HG02852 (cell line): ENCODE data around the gene SYNJ1.
A peak's percentile ranks its signal among the peaks of the same experiment; 100 is the strongest.
"Not testable (repeated sequence)": the region's sequence is repeated elsewhere in the genome, so short reads cannot be mapped to it uniquely, and the experiment has no call there.

Source experiments
- ATAC-seq: cut with Tn5 transposase; IDR thresholded peaks from one replicate; pipeline ENCODE4 v1.9.1; 2021; ENCODE audit warnings: mild to moderate bottlenecking, moderate library complexity; ENCODE audit not compliant: unreplicated experiment

Gene SYNJ1

DNA sequence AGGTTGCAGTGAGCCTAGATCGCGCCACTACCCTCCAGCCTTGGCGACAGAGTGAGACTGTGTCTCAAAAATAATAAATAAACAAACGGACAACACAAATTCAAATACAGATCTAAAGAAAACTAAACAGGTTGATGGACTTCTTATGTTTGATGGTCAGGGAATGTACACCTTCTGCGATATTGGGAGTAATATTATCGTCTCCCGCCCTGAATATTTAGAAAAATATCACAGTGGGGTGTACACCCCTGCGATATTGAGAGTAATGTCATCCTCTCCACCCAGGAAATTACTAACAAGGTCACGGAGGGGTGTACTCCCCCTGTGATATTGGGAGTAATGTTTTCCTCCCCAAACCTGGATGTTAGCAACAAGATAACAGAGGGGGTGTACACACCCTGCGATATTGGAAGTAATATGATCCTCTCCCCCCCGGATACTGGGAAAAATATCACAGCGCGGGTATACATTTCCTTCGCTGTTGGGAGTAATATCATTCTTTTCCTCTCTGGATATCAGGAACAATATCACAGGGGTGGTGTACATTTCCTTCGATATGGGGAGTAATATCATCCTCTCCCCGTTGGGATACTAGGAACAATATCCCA is 114.3 kb downstream of the SYNJ1 start:
- ATAC-seq: no peak

DNA sequence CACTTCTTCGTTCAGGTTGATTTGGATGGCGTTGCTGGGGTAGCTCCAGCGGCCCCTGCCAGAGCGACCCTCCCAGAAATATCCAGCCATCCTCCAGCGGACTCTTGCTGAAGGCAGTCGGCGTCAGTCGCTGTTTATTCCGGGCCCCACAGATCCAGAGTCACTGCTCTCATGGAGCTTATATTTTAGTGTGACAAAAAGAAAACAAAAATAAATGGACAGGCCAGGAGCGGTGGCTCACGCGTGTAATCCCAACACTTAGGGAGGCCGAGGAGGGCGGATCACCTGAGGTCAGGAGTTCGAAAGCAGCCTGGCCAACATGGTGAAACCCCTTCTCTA is 114.8 kb downstream of the SYNJ1 start:
- ATAC-seq: no peak

- ATAC-seq: peak; percentile 92
Observed at GRCh38 chr21:32612075-32612998, 115.5 kb downstream of the SYNJ1 start, which contains the start of gene CFAP298. Gene CFAP298 (minus strand): TSS chr21:32612377. CDS start chr21:32612243, 134 bp downstream.

DNA sequence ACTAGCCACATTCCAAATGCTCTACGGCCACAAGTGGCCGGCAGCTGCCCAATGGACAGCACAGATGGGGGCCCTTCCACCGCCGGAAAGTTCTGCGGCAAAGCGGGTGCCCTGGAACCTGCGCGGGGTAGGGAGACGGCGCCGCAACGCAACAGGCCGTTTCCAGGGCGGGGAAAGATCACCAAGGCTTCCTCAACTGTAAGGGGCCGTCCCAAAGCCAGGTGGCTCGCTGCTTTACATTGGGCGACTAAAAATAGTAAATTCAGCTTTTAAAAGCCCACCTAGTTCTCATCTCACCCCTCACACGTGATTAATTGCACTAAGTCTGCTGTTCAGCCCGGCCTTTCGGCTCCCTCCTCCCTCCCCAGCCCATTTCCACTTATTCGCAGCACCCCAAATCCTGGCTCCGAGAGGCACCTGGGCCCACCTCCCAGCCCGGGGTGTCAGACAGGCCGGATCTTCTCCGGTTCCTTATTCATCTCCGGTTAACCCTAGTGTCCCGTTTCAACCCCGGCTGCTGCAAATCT is 116.3 kb downstream of the SYNJ1 start:
- no peak for ATAC-seq

DNA sequence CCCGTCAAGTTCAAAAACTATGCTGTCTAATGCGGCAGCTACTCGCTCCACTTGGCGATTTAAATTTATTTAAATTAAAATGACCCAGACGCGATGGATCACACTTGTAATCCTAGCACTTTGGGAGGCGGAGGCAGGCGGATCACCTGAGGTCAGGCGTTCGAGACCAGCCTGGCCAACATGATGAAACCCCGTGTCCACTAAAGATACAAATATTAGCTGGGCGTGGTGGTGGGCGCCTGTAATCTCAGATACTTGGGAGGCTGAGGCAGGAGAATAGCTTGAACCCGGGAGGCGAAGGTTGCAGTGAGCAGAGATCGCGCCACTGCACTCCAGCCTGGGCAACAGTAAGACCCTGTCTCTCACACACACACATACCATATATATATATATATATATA is 116.9 kb downstream of the SYNJ1 start:
- ATAC-seq: not testable (repeated sequence)

DNA sequence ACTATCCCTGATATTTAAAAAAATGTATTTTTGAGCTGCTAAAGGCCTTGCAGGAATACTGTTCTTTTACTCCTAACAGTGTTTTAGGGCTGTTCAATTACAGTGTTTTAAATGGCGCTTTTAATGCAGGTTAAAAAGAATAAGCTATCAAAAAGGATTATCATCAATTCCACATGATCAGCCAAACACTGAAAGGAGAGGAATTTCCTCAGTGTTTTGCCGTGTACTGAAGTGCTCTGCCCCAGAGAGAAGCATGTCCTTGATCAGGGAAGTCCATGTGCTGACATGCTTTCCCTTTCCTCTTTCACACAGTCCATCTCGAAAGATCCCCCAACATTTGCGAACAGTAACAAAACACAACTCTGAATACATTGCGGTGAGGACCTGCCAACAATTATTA is 119.0 kb downstream of the SYNJ1 start:
- no peak for ATAC-seq

DNA sequence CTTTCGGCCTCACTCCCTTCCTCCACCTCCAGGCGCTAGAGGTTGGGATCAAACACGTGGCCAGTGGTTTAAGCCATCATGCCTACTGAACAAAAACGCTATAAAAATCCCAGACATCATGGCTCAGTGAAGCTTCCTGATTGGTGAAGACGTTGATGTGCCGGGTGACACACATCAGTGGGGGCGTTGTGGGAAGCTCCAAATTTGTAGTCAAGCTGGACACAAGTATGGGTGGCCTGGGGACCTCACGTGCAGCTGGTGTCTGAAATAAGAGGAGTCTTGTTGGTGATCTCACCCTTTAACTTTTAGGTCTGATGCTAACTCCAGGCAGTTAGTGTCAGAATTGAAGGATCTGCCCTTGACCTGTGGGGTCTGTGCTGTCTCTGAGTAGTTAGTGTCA is 122.3 kb downstream of the SYNJ1 start:
- no peak for ATAC-seq

GRCh38 chr21:32604464-32604863 is 123.3 kb downstream of the SYNJ1 start:
- ATAC-seq: no peak

GRCh38 chr21:32603131-32603530 is 124.7 kb downstream of the SYNJ1 start:
- no peak for ATAC-seq

DNA sequence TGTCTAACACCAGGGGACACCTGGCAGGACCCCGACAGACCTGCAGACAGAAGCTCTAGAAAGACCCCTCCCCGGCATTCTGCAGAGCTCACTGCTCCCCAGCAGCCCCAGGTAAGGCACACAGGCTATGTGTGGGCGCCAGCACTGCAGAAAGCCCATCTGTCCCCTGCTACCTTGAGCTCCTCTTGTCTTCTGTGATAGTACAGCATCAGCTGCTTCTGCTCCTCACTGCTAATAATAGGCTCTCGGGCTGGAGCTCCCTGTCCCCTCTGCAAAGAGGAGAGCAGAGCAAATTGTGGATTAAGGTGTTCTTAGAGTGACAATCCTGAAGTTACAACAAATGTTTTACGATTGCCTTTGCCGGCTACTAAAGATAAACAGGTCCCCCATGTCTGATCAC is 125.7 kb downstream of the SYNJ1 start:
- ATAC-seq: no peak

GRCh38 chr21:32599526-32599925 is 128.3 kb downstream of the SYNJ1 start:
- ATAC-seq: no peak

- no peak for ATAC-seq
Observed at GRCh38 chr21:32599091-32599490, 128.7 kb downstream of the SYNJ1 start.

- ATAC-seq: no peak
Observed at GRCh38 chr21:32597205-32597604, 130.6 kb downstream of the SYNJ1 start.

GRCh38 chr21:32595431-32595830 is 132.4 kb downstream of the SYNJ1 start:
- no peak for ATAC-seq

- no peak for ATAC-seq
Observed at GRCh38 chr21:32593690-32594089, 134.1 kb downstream of the SYNJ1 start.

DNA sequence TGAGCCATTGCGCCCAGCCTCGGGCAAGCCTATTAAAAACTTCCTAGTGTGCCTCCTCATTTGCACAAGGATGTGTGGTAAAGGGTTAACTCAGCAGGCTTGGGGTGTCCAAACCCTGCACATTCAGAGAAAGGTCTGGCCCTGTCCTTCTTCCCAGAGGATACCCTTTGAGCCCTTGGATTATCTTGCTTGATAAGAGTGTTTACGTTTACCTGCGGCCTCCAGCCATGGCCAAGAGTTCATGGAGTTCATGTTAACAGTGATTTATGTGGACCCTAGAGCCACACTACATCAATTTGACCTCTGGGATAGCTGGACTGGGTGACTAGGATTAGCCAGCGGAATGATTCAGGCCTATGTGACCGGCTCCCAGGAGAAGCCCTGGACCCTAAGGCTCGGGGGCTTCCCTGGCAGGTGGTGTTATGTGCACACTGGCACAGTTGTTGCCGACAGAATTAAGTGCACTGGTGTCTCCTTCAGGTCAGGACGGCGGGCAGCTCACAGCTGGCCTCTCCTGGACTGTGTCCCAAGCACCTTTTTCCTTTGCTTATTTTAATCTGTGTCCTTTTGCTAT is 134.8 kb downstream of the SYNJ1 start:
- no peak for ATAC-seq

DNA sequence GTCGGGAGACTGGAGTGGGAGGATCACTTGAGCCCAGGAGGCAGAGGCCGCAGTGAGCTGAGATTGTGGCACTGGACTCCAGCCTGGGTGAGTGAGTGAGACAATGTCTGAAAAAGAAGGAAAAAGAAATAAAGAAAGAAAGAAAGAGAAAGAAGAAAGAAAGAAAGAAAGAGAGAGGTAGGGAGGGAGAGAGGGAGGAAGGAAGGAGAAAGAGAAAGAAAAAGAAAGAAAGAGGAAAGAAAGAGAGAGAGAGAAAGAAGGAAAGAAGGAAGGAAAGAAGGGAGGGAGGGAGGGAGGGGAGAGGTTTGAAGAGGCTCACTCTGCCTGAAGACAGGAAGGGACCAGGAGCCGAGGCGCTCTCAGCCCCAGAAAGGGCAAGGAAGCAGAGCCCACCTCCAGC is 137.7 kb downstream of the SYNJ1 start:
- no peak for ATAC-seq

GRCh38 chr21:32587651-32588050 is 140.2 kb downstream of the SYNJ1 start:
- ATAC-seq: no peak

- ATAC-seq: no peak
Observed at GRCh38 chr21:32587120-32587519, 140.7 kb downstream of the SYNJ1 start.

GRCh38 chr21:32585970-32586369 is 141.8 kb downstream of the SYNJ1 start:
- no peak for ATAC-seq

DNA sequence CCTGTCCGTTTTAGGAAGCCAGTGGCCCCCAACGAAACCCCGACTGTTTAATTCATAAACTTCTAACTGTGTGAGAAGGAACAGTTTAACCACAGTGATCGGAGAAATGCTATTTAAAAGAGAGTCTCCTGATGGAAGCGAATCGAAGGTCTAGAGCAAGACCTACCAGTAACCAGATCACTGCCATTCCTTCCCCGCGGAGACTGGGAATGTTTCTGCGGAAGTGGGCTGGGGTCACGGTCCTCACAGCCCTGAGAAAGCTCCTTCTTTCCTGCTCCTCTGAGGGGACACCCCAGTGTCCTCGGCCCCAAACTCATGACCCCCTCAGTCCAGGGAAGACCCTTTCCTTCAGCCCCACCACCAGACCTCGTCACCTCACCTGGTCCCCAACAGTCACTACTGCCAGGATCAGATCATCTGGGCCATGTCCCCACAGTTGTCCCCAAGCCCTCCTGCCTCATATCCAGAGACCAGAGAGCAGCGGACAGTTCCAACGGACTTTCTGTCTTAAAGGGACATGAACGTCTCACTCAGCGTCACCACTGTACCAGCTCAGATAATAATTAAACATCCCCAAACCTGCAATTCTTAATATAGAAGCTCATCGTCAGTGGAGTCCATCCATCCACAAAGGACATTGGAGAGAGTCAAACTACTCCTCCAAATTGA is 142.6 kb downstream of the SYNJ1 start, which contains the start of gene TCP10L:
Gene TCP10L (minus strand): TSS at position 482 of the 669 bp plus-strand sequence. CDS start 1,219 bp downstream, outside the sequence.
- no peak for ATAC-seq
